ENCODE results near the gene NAXD.

- peak; percentile 41; the same call in 1 of the 2 replicates for TF ChIP-seq DPF2 (IDR thresholded peaks at IDR 0.05)
- TF ChIP-seq EP300 (IDR thresholded peaks at IDR 0.05; ENCODE audit: borderline replicate concordance in 1 of 2, control insufficient read depth in 1 of 2, low read depth in 2 of 2, low read length in 2 of 2) = no peak
- TF ChIP-seq ELK1 (IDR thresholded peaks at IDR 0.05; ENCODE audit: low read depth, low read length) = no peak
- TF ChIP-seq ZBTB40 (IDR thresholded peaks at IDR 0.05; ENCODE audit: borderline replicate concordance) = no peak
- TF ChIP-seq CTCF (IDR thresholded peaks at IDR 0.05 in 2 of 3, conservative IDR thresholded peaks at IDR 0.05 in 1 of 3; ENCODE audit: control insufficient read depth in 2 of 3, extremely low read depth in 1 of 3, insufficient read depth in 1 of 3, low read depth in 3 of 3, low read length in 3 of 3) = no peak
- no peak for TF ChIP-seq YY1 (IDR thresholded peaks at IDR 0.05; ENCODE audit: low read depth, low read length)
- TF ChIP-seq POLR2A (IDR thresholded peaks at IDR 0.05; ENCODE audit: low read depth, low read length) = 0 out of 2 replicates have a peak, but pooled peaks have one; percentile 16
- TF ChIP-seq TAF1 (IDR thresholded peaks at IDR 0.05; ENCODE audit: borderline replicate concordance, low read depth, low read length) = no peak
- TF ChIP-seq CBFB (IDR thresholded peaks at IDR 0.05; ENCODE audit: low read depth) = no peak
- no peak for TF ChIP-seq CHD4 (IDR thresholded peaks at IDR 0.05)
- no peak for TF ChIP-seq HDAC2 (IDR thresholded peaks at IDR 0.05)
- TF ChIP-seq CREB1 (IDR thresholded peaks at IDR 0.05; ENCODE audit: low read depth) = no peak
Measured at GRCh38 chr13:110676595-110677587, 61.5 kb downstream of the NAXD start.
